T-helper 1 cell (primary cell): Measurements from ENCODE around the gene SYTL3.

Experiments used
- DNase-seq, 5 donors: peaks; one replicate each; pipeline ENCODE4 v3.0.0-alpha.2; 2012 to 2020

SYTL3 gene

DNA sequence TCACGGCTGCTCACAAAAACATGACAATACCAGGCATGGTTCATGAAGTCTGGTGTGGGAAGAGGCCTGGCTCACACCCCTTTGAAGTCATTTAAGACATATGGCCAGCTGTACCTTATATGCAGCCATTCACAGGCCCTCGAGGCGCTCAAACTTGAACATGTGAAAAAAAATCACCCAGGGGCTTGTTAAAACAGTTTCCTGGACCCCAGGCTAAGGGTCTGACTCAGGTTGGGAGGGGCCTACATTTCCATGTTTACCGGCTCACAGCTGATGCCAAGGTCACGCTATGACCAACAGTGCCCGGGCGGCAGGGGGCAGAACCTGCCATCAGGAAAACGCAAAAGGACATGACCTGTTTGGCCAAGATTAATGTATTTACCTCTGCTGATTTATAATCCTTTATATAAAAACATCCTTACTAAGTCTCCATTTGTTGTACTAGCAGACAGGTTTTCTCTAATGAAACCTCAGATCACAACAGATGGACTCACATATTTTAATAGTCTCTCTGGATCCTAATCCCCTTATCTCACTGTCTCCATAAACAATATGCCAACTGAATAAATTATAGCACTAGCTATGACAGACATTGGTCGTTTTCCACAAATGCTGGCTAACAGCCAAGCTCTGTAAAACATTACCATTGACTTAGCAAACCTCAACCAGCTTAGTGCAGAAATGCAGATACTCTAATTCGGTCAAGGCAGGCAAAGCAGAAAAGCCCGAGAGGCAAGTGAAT lies 149.4 kb downstream of the SYTL3 start:
- no peak for DNase-seq

- no peak for DNase-seq
Measured at GRCh38 chr6:158801655-158802294, 151.9 kb downstream of the SYTL3 start.

DNA sequence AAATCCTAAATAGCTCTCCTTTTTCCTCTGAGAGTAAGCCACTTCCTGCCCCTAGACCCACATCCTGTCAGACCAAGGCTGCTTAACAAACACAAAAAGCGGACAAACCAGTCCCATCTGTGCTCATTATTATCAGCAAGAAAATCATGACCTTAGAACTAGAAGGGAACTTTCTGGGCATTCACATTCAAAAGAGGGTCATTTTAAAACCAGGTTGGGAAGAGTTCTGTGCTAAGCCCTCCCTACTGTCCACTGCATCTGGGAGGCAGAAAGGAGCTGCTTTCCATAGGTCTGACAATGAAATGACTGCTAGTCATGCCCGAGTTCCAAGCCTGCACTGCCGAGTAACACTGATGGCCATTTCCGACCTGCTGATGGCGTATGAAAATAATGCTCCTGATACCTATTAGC lies 153.9 kb downstream of the SYTL3 start:
- DNase-seq, result peak in 2 of 5 donors; percentile 53 to 74

DNA sequence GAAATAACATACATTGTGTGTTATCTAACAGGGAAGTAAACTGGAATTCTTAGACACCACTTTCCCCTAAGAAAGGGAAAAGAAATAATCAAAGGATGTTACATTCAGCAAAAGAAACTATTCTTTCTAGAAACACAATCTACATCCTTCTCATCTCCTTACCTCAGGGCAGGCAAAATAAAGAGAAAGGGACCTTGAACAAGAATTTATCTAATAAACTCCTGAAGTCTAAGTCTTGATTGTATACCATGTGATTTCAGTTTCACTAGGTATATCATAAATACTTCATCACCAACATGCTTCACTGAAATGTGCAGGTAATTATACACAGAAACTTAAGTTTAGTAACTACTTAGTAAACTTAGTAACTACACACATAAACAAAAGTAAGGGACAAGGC lies 154.4 kb downstream of the SYTL3 start:
- DNase-seq, result no peak

DNA sequence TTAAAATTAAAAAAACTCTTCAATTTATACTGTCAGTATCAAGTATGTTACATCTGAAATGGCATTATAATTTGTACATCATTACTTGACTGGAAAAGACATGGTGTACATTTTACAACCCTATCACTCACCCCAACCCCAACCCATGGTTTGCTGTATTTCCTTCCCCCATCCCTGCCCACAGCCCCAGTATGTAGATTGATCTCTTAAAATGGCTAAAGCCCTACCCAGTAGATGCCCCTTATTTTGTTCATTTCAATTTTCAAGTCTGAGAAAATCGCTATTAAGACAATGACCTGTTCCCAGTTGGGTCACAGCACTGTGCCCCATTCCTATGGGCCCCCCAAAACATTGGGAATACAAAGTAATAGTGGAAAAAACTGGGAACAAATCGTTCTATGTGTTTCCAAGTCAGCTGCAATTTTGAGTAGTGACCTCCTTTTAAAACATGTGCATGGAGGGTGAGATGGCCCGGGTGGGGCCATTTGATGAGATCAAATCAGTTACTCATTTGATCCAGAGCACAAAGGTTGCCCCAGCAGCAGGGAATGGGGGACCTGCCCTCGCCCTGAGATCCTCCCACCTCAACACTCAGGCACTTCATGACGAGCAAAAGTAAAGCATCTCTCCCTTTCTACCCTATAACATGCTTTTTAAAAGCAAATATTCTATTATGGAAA lies 156.0 kb downstream of the SYTL3 start:
- DNase-seq, result no peak

- DNase-seq, result no peak
Measured at GRCh38 chr6:158807515-158808441, 157.9 kb downstream of the SYTL3 start.

DNA sequence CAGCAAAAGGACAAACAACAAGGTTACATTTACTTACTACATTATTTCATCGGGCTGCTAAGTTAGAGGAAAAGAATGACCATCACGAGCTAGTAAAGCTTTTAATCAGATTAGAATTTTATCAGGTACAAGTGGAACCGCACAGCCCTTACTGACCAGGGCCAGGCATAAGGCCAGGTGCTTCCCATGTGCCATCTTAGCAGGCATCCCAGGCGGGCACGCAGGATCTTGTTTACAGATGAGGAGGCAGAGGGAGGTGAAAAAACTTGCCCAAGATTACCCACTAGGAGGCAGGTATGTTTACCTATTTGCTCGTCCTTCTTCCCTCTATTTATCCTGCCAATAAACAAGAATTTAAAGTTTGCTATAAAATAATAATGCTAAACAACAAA lies 158.6 kb downstream of the SYTL3 start:
- DNase-seq, result no peak

GRCh38 chr6:158808941-158809678 lies 159.3 kb downstream of the SYTL3 start:
- DNase-seq, result no peak

DNA sequence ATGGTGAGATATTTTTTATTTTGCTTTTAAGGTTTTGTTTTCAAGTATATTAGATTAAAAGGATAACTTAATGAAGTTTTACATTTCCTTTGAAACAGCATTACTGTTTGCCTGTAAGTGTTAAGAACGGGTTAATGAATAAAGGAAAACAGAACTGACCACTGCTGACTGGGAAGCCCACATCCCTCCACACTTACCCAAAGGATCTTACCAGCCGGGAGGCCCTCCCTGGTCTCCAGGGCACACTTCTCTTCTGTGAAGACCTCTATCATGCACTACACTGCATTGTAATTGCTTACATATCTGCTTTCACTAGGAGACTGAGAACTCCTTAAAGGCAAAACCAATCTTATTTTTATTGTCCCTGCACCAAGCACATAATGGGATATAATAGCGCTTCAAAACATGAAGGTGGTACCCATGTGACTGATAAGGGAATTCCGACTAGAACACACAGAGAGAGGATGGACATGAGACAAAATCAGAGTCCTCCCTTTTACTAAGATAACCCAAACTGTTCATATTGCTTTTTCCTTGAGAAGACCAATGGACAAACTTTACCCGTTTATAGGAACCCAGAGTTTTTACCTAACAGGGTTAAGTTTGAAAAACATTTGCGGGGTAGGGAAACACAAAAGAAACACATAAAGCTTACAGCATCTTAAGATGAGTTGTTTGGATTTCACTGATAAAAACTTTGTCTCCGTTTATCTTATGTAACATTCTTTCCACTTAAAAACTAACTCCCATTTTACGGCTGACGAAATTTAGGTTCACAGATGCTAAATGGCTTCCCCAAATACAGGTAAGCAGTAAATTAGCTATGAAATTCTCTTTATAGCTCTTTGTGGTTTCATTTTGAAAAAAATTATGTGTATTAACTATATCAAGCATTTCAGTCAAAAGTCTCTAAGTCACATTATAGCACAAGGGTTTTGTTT lies 160.6 kb downstream of the SYTL3 start:
- DNase-seq, result no peak

DNA sequence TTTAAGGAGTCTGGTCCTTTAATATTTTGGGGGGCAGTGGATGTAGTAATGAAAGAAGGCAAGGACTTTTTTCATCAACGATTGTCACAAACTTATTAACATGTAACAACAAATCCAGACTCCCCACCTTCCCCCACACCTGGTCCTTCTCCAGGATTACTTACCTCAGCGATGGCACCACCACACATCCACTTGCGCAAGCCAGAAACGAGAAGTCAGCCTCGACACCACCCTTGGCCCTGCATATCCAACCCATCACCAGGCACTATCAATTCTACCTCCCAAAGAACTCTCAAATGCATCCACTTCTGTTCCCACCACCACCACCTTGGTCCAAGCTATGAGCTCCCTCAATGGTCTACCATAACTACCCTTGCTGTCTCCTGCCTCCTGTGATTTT lies 162.8 kb downstream of the SYTL3 start:
- no peak for DNase-seq

DNA sequence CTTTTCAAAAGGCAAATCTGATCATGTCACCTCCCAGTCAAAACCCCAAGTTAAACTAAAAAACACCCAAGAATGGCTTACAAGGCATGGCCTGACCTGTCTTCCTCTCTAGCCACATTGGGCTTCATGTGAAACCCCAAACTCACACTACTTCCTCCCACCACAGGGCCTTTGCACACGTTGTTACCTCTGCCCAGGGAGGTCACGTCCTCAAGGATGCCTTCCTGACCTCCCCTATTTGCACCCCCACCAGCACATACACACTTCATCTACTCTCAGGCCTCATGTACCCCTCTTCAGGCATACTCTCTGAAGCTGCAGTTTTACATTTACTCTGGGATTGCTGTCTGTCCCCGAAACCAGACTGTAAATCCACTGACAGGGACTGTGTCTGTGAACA lies 163.2 kb downstream of the SYTL3 start:
- DNase-seq, result peak in 1 of 5 donors; percentile 42
